ENCODE results near the gene FGF11. TPM values are rescaled to one million over a fixed set of nuclear protein-coding genes. Genes with fewer than 3 reads are reported as not detected.

FGF11 gene
- total and polyA plus RNA-seq, 2 donors (not counting 3 experiments of a cell fraction or from before 2014, with no cell fraction given) = 0.70 TPM; not detected in 1

GRCh38 chr17:7466318-7466638 lies 27.0 kb downstream of the FGF11 start:
- TF ChIP-seq GATA2 (IDR thresholded peaks at IDR 0.05; ENCODE audit: insufficient read depth, insufficient read length, low read depth, low read length) (no peak), FOS (IDR thresholded peaks at IDR 0.05; ENCODE audit: borderline replicate concordance, insufficient read depth, low read length) (no peak), POLR2A (IDR thresholded peaks at IDR 0.05; ENCODE audit: low read depth, low read length) (no peak), POLR2AphosphoS5 (IDR thresholded peaks at IDR 0.05; ENCODE audit: insufficient read depth, low read depth, low read length) (no peak), JUN (IDR thresholded peaks at IDR 0.05; ENCODE audit: borderline replicate concordance, insufficient read depth, insufficient read length, low read depth) (no peak), CTCF (IDR thresholded peaks at IDR 0.05; ENCODE audit: extremely low read depth in 1 of 2, insufficient read depth in 1 of 2, low read depth in 1 of 2, low read length in 2 of 2) (no peak), MAX (IDR thresholded peaks at IDR 0.05; ENCODE audit: insufficient read depth, insufficient read length) (no peak), MYC (IDR thresholded peaks at IDR 0.05; ENCODE audit: low read depth, low read length) (no peak), EZH2 (IDR thresholded peaks at IDR 0.05; ENCODE audit: borderline replicate concordance, low read depth, low read length, severe bottlenecking) (no peak)
- dilution Hi-C loops (cut with MboI; ENCODE audit: extremely low pct_ligation_motif_present, low sequenced_read_pairs) (no loop called here), intact Hi-C loops (cut with micrococcal nuclease) (no loop called here)
- peaks cover 0 to 16% of the 10 kb centered on the region in 2 experiments for H3K36me3 ChIP-seq (ENCODE audit: control insufficient read depth in 2 of 2, extremely low read depth in 1 of 2, insufficient read depth in 2 of 2, low read length in 2 of 2)
- no peak overlapping the region for H3K4me2 ChIP-seq (ENCODE audit: insufficient read depth, low read length)
- no TSS peak for BruUV-seq (replicated peaks)
- H3K9ac ChIP-seq (replicated peaks; ENCODE audit: extremely low read depth, insufficient read depth, low read length) = no peak overlapping the region
- H3K9me3 ChIP-seq (replicated peaks; ENCODE audit: control insufficient read depth, insufficient read depth, low read length) = no peaks in the 10 kb centered on the region
- ChIA-PET CTCF (interaction anchor here (0.8 to 3.3 kb wide), 4 partner anchors 13 to 123 kb away, joined by 3 to 11 read pairs (median 6); partner anchors contain the start of gene ZBTB4), POLR2A (no interaction called here)
- no peaks in the 10 kb centered on the region for H3K9me1 ChIP-seq (replicated peaks; ENCODE audit: control insufficient read depth, extremely low read depth, insufficient read depth, low read length)
- FAIRE-seq (no peak), DNase-seq (ENCODE audit: low read depth, low spot score) (no peak)
- no peak overlapping the region for H3K4me3 ChIP-seq (replicated peaks in 1 of 3; ENCODE audit: insufficient read depth in 1 of 3, low read depth in 1 of 3, low read length in 3 of 3)
- H3K27ac ChIP-seq (ENCODE audit: insufficient read depth, low read depth, low read length) = no peak overlapping the region
- no peaks in the 10 kb centered on the region for H4K20me1 ChIP-seq (replicated peaks; ENCODE audit: control insufficient read depth, extremely low read depth, insufficient read depth, low read length)
- no peak overlapping the region for H2AFZ ChIP-seq (ENCODE audit: low read depth, low read length)
- H3K27me3 ChIP-seq (ENCODE audit: control insufficient read depth in 2 of 2, insufficient read depth in 2 of 2, low read length in 2 of 2) = no peaks in the 10 kb centered on the region
- H3K79me2 ChIP-seq (ENCODE audit: control insufficient read depth, insufficient read depth, low read length) = peaks cover 13% of the 10 kb centered on the region
- H3K4me1 ChIP-seq (ENCODE audit: control insufficient read depth, extremely low read depth, insufficient read depth, low read length) = no peaks in the 10 kb centered on the region
